NCI-H1436 (cell line): ENCODE measurements around the gene RGS8.
A peak's percentile ranks its signal among the peaks of the same experiment; 100 is the strongest.

Source experiments
- DNase-seq: peaks from one replicate; lab custom pipeline; 2025; lab: John Stamatoyannopoulos, UW

Gene RGS8

GRCh38 chr1:182671750-182672486, 12.5 kb downstream of the RGS8 start:
- DNase-seq = peak; percentile 35

GRCh38 chr1:182670032-182670749, 14.2 kb downstream of the RGS8 start:
- DNase-seq = no peak

GRCh38 chr1:182669266-182669665, 15.1 kb downstream of the RGS8 start:
- no peak for DNase-seq

GRCh38 chr1:182668521-182669054, 15.8 kb downstream of the RGS8 start:
- no peak for DNase-seq

GRCh38 chr1:182667848-182668505, 16.4 kb downstream of the RGS8 start:
- no peak for DNase-seq

GRCh38 chr1:182666706-182667105, 17.7 kb downstream of the RGS8 start:
- DNase-seq = no peak

- DNase-seq = no peak
These were observed 20.1 kb downstream of the RGS8 start for GRCh38 chr1:182664296-182664695.

DNA sequence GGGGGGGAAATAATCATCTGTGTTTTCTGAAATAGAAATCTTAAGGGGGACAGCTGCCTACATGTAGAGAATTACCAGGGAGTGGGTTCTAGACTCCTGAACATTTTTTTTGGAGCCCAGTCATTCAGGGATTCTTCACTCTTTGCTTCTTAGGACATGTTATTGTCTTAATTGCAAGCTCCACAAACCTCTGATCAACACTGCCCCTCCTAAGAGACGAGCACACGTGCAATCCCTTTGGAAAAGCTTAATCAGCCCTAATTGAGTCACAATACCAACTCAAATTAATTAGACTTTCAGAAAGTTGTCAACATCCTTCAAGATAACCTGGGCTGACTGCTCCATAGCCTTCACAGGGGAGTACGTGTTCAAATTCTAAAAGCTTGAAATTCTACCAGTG, 21.4 kb downstream of the RGS8 start:
- DNase-seq = no peak

DNA sequence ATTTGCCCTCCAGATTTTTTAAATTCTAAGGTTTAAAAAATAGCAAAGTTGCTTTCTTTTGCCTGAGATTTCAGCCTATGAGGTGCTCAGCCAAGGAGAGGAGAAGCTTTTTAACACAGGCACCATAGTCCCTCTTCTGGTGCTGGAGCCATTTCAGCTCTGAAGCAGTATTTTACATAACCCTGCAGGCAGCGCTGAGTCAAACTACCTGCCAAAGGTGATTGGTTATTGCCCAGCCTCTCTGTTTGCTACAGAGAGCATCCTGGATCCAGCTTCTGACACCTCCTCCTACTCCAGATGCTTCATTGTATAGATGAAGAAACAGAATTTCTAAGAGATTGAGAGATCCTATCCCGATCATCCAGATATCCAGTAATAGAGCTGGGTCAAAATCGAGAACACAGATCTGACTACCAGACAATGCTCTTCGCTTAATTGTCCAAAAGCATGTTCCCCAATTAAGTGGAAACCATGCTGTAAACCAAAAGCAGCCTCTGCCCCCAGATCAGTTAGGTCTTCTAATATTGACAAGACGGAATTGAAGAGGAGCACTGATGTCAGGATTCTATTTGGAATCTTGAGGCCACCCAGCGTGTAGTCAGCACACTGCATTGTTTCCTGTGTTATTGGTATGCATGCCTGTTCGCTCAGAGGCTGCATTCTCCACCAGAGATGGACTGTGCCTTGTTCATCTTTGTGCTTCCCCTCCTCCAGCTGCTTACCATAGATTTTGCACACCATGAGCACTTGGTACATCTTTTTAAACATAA, 22.1 kb downstream of the RGS8 start:
- DNase-seq = no peak

DNA sequence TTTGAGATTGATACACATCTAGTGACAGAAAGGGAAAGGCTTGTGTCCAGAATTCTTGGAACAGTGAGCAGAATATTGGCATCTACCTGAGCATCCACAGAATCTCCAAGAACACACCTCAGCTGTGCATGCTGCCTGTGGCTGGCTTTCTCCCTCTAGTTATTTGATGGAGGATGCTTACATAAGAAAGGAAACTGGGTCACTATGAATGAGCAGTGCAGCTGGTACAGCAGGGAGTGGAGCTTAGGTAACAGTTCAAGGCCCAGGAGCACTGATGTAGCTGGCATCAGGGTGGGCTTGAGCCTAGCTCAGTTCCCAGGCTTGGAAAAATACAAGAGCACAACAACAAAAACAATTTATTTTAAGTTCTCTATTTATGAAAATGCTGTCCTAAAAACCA, 26.3 kb downstream of the RGS8 start:
- no peak for DNase-seq

- no peak for DNase-seq
These were observed 27.5 kb downstream of the RGS8 start for GRCh38 chr1:182656842-182657397.

GRCh38 chr1:182653986-182654385, 30.4 kb downstream of the RGS8 start:
- DNase-seq = no peak

DNA sequence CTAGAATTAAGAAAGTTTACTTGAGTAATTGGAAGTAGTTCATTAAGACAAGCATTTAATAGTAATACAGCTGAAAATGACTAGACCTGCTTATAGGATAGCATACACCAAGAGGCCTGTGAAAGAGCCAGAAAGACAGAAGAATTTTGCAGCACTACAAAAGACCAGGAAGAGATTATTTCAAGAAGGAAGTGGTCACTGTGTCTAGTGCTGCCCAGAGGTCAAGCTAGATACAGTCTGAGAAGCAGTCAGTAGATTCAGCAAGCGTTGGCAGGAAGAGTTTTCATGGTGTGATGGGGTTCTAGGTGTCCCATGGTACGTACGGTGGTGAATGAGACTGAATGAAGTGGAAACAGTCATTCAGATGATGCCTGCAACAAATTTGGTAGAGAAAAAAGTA, 31.5 kb downstream of the RGS8 start:
- no peak for DNase-seq

GRCh38 chr1:182651339-182651724, 33.1 kb downstream of the RGS8 start:
- DNase-seq = no peak

DNA sequence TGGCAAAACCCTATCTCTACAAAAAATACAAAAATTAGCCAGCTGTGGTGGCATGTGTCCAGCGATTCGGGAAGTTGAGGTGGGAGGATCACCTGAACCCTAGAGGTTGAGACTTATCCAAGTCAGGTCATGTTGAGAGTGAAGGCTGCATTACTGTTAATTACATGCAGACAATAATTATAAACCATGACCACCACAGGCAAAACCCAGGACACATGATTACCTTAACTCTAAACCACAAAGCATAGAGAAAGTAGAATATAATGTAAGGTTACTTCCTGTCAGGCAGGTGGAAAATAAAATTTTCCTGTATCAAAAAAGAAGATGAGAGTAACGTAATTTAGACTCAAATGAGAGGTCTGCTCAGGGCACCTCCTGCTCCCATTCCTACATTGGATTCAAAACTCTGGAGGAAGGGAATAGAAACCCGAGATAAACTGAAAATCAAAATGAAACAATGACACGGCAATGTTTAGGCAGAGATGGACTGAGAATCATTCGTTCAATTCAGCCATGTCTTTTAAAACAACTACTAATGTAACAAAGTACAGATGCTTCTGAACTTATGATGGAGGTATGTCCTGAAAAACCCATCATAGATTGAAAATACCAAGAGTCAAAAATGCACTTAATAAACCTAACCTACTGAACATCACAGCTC, 33.6 kb downstream of the RGS8 start:
- no peak for DNase-seq

DNA sequence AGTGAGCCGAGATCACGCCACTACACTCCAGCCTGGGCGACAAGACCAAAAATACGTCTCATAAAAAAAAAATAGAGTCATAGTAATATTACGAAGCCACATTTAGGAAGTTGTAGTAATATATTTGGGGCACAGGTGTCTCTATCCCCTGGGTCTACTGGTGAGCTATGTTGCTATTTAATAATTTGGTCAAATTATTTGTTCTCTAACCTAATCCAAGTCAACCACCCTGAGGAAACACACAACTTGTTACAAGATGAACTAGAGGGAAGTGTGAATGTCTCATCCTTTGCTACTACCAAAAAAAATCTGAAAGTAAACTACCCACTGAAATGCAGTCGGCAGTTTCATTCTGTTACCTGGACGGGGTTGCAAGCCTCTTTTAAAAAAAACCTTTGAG, 35.3 kb downstream of the RGS8 start:
- DNase-seq = no peak

DNA sequence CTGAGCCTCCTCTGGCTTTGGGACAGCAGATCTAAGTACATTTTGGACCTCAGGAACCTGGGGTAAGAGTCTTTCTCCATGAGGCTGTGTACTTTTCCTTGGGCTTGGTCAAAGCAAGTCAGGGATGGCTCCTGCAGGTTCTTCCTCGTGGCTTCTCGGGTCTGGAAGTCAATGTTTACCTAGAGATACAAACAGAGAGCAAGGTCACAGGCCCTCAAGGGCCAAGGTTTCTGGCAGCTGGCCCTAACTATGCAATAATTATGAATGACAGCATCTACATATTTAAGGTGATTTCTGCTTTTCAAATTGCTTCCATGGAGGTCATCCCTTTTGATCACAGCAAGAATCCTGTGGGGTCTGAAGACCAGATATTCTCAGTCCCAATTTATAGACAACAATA, 37.6 kb downstream of the RGS8 start:
- no peak for DNase-seq

DNA sequence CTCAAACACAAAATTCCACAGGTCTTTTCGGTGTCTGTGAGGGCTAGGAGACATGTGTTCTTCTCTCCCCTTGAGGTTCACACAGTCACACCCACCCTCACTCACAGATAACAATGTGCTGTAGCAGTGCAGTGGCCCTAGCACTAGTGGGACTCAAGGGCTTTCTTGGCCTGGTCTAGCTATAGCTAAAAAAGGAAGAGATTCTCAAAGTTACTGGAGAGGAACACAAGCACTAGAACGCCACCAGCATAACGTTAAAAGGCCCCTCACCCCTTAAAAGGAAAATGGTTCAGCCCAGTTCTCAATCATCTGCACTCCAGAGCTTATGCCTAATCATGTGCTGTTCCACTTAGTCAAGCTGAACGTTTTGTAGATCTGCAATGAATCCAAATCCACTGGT, 39.5 kb downstream of the RGS8 start:
- no peak for DNase-seq

DNA sequence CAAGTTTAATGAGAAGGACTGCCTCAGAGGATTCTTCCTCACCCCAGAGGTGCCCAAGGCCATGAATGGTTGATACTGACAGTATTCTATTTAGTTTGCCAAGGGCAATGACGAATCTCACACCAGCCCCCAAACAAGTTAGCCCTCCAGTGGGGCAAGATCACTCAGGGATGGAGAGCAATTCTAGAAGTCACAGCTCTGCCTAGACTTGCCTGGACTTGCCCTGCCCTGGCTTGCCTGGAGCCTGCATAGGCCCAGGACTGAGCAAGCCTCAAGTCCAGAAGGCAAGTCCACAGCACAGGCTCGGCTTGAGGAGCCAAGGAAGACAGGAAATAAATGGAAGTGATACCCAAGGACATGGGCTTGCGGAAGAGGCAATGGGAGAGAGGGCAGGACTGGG, 40.7 kb downstream of the RGS8 start:
- DNase-seq = no peak

DNA sequence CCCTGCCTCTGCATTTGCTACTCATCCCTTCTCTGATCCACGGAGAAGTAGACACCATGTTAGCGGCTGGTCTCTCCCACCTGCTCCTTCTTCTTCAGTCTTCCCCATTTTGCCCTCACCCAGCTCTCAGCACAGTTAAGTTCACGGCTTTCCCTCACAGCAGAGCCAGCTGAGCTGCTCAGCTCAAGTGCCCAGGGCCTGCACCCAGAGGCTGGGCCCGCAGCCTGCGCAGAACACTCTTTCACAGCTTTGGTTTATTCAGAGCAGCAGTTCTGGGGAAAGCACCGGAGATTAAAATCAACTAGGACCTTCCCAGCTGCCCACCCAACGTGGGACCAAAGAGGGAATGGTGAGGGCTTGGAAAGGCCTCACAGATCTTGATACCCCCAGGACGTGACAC, 41.9 kb downstream of the RGS8 start:
- DNase-seq = no peak

- no peak for DNase-seq
These were observed 42.8 kb downstream of the RGS8 start for GRCh38 chr1:182641561-182641960.
